Fibroblast of peridontal ligament (primary cell): Measurements from ENCODE around the gene OTOS.

Experiments
- DNase-seq: peaks from one replicate; pipeline ENCODE4 v3.0.0-alpha.2; 2010; ENCODE audit errors: extremely low read depth

The OTOS gene

GRCh38 chr2:240168041-240168440 is 27.6 kb upstream of the OTOS start:
- no peak for DNase-seq

DNA sequence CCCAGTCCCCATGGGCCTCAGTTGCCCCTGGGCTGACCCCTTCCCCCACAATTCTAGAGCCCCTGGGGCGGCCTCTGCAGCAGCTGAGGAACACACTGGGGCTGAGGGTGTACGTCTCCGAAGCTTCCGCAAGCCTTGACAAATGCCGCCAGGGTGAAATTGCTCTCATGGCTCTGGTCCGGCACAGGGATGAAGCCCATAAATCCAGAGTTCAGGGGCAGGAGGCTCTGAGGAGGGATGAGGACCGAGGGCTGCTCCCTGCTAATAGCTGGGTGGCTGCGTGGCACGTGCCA is 27.1 kb upstream of the OTOS start:
- DNase-seq: no peak

DNA sequence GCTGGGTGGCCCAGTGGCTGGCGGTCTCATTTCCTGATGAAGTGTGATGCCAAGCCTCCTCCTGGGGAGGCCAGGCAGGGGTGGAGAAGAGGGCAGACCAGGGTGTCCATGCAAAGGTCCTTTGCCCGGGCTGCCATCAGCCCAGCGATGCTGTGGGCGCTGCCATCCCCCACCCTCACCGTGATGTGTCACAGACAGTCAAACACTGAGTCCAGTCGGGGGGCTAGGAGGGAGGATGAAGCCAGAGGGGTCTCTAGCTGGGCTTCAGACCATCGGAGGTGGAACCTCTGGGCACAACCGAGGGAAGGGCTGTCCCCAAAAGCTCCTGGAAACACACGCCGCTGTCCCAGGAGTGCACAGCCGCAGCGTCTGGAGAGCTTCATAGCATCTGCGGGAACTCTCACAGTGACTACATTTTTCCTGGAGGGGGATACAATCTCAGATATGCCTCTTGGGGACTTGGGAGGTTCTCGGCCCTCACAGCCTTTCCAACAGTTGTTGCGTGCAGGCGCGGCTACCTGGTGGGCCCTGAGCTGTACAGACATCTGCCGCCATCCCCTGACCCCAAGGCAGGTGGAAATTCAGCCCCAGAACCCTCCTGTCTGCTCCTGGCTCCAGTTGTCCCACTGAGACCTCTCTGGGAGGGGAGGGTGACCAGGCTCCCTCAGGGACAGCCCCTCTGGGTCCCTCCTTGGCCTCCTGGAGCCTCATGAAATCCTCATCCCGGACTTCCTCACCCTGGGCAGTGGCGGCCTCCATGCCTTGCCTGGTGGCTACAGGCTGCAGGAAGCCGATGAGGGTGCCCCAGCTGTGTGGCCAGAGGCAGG is 26.5 kb upstream of the OTOS start:
- DNase-seq: no peak

DNA sequence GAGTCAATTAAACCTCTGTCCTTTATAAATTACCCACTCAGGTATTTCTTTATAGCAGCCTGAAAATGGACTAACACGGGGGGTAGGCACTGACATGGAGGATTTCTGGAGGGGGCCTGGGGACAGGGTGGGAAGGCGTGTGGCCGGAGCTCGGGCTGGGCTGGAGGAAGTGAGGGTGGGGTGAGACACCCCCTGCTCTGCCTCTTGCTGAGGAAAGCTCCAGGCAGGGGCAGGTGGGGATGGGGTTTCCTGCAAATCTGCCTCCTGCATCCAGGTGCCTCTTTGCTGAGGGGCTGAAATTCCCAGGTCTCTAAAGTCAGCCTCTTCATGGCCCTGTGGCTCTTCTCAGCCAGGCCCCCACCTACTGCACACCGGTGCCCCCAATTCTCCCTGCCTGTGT is 25.7 kb upstream of the OTOS start:
- DNase-seq: no peak

DNA sequence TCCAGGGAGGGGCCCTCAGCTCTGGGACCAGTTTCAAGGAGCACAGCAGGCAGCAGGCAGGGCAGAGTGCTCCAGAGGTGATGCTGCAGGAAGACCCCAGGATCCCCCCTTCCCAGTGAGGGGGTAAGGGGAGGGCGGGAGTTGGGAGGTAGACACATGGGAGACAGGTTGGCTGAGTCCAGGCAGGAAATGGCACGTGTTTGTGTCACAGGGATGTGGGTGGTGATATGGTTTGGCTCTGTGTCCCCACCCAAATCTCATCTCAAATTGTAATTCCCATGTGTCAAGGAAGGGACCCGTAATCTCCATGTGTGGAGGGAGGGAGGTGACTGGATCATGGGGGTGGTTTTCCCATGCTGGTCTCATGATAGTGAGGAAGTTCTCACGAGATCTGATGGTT is 25.2 kb upstream of the OTOS start:
- DNase-seq: no peak

GRCh38 chr2:240165034-240165433 is 24.6 kb upstream of the OTOS start:
- DNase-seq: no peak

- DNase-seq: no peak
Measured at GRCh38 chr2:240164586-240164985, 24.1 kb upstream of the OTOS start.

- DNase-seq: no peak
Measured at GRCh38 chr2:240163844-240164574, 23.6 kb upstream of the OTOS start.

DNA sequence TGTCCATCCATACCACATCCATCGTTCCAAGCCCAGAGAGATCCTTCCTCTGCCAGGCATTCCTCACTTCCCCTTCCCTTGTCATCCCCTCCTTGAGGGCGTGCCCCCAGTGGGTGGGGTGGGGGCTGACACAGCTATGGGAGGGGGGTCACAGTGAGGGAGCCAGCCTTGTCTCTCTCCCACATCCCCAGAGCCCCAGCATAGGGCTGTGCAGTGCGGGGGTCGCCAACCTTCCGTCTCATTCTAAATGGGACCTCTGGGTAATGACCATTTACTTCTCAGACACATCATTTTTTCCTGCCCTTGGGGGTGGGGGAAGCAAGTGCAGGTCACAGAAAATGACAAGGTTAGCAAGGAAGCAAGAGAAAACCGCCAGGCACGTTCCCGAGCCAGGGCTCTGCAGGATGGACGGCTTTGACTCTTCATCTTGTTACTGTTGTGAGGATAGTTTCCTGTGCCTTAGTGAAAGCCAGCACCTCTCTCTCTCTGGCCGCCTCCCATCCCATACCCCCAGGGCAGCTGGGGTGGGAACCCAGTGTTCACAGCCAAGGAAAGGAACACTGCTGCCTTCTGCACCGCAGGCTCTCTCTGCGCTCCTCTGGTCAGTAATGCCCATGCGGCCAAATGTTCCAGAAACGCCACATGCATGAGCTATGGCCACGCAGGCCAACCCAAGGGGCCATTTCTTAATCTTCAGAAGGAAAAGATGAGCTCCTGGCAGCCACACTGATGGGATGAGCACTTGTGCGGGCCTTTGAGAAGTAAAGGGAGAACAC is 22.7 kb upstream of the OTOS start:
- no peak for DNase-seq

- DNase-seq: no peak
Measured at GRCh38 chr2:240162531-240162930, 22.1 kb upstream of the OTOS start.

DNA sequence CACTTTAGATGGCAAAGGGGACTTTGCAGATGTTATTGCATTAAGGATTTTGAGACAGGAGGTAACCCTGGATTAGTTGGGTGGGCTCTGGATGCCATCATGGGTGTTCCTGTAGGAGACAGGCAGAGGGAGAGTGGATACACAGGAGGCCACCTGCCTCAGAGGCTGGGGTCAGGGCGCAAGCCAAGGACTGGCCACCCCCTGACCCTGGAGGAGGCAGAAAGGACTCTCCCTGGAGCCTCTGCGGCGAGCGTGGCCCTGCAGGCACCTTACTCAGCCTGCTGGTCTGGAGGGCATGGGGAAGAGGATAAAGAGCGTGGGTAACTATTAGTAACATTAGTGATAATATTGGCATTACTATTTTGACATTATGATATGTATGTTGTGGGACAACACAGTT is 21.6 kb upstream of the OTOS start:
- no peak for DNase-seq

DNA sequence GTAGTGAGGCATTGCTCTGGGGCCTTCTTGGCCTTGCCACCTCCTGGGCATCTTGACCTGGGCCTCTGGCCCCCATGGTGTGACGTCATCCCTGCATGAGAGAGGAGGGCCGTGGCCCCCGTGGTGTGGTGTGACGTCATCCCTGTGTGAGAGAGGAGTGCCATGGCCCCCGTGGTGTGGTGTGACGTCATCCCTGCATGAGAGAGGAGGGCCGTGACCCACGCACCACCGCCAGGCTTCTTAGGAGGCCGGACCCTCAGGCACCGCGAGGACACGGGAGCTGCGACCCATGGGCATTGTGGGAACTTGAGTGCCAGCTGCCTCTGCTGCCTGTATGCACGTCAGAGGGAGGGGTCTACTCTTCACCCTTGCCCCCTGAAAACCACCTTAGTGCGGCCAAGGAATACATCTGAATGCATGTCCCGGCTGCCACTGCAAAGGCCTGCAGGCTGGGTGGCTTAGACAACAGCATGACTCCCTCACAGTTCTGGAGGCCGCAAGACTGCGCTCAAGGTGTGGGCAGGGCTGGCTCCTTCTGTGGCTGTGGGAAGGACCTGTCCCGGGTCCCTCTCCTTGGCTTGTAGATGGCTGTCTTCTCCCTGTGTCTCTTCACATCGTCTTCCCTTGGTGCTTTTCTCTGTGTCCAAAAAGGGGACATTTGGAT is 20.8 kb upstream of the OTOS start:
- no peak for DNase-seq

GRCh38 chr2:240160291-240161086 is 20.0 kb upstream of the OTOS start:
- no peak for DNase-seq

DNA sequence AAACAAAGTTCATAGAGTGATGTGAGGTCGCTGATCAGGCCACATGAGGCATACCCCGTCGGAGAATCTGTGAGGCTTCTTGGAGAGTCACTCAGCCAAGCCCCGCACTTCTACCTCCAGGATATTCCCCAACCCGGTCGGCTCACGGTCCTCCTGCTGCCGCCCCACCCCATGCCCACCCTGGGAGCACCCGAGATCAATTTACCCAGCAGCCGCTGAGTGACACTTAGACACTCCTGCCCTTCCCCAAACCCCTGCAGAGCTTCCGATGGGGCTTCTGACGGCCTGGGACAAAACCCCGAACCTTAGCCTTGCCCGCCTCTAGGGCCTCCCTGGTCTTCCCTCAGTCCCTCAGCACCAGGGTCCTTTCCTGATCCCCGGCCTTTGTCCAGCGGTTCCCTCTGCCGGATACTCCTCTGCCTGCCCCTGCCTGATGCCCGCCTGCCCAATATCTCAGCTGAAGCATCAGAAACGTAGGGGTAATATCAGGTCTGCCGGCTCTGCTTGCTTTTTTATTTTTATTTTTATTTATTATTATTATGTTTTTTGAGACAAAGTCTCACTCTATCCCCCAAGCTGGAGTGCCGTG is 18.9 kb upstream of the OTOS start:
- no peak for DNase-seq

DNA sequence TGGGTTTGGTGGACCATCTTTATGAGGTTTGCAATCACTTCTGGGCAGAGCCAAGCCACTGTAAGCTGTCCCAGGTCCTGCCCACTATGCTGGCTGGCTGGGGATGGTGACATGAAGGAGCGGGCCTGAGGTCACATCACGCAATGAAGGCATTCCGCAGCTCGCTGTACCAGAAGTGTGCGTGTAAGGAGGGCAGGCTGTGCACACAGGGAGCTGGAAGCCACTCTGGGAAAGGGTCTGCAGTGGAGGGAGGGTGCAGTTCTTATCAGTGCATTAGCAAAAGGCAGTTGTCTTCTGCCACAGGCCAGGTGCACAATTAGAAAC is 16.7 kb upstream of the OTOS start:
- DNase-seq: no peak

DNA sequence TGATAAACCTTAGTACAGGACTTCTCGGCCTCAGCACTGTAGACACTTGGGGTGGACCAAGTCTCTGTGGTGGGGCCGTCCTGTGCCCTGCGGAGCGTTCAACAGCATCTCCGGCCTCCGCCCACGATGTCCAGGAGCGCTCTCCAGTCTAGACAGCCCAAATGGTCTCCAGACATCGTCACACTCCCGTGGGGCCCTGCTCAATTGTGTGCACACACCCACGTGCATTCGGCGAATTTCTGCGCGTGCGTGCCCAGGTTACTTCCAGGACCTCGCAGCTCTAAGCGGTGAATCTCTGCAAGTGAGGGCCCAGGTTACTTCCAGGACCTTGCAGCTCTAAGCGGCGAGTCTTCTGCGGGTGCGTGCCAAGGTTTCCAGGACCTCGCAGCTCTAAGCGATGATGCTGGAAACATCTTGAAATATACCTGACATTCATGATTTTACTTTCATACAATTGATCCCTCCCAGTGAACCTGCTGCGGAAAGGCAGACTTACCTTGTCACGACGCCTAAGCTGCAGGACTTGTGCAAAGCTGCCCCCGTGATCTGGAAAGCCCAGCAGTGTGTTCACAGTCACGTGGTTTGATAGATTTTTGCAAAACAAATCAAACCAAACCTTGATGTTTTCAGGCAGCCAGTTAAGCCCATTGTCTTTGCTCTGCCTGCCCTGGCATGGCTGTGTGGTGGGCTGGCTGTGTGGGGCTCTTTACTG is 16.1 kb upstream of the OTOS start:
- no peak for DNase-seq

GRCh38 chr2:240155745-240156390 is 15.4 kb upstream of the OTOS start:
- DNase-seq: no peak

GRCh38 chr2:240155048-240155744 is 14.7 kb upstream of the OTOS start:
- no peak for DNase-seq

GRCh38 chr2:240154606-240155005 is 14.1 kb upstream of the OTOS start:
- DNase-seq: no peak
